HG03521 (cell line): Measurements from ENCODE around the gene SOX1.

Experiments used
- ATAC-seq: cut with Tn5 transposase; IDR thresholded peaks from one replicate; pipeline ENCODE4 v1.9.1; 2021; ENCODE audit warnings: mild to moderate bottlenecking, moderate library complexity; ENCODE audit not compliant: unreplicated experiment

The SOX1 gene

GRCh38 chr13:112058519-112058873, 8.5 kb upstream of the SOX1 start:
- no peak for ATAC-seq

- ATAC-seq = no peak
Measured at GRCh38 chr13:112058941-112059340, 8.0 kb upstream of the SOX1 start.

GRCh38 chr13:112059457-112060281, 7.3 kb upstream of the SOX1 start:
- ATAC-seq = no peak

GRCh38 chr13:112060282-112060830, 6.6 kb upstream of the SOX1 start:
- no peak for ATAC-seq

- ATAC-seq = no peak
Measured at GRCh38 chr13:112060899-112061366, 6.0 kb upstream of the SOX1 start.

- ATAC-seq = no peak
Measured at GRCh38 chr13:112061367-112062061, 5.4 kb upstream of the SOX1 start.

GRCh38 chr13:112062072-112062567, 4.8 kb upstream of the SOX1 start:
- no peak for ATAC-seq

- no peak for ATAC-seq
Measured at GRCh38 chr13:112062571-112063570, 4.1 kb upstream of the SOX1 start.

- no peak for ATAC-seq
Measured at GRCh38 chr13:112063807-112064206, 3.1 kb upstream of the SOX1 start.

GRCh38 chr13:112064222-112064621, 2.7 kb upstream of the SOX1 start:
- no peak for ATAC-seq

GRCh38 chr13:112065521-112065866, 1.5 kb upstream of the SOX1 start:
- no peak for ATAC-seq

- no peak for ATAC-seq
Measured at GRCh38 chr13:112065867-112066623, 904 bp upstream of the SOX1 start.

- ATAC-seq = no peak
Measured at GRCh38 chr13:112066624-112067004, 335 bp upstream of the SOX1 start.

GRCh38 chr13:112067871-112068539, 1.1 kb downstream of the SOX1 start:
- no peak for ATAC-seq

GRCh38 chr13:112068540-112069060, 1.7 kb downstream of the SOX1 start:
- ATAC-seq = no peak

- ATAC-seq = no peak
Measured at GRCh38 chr13:112069061-112069844, 2.3 kb downstream of the SOX1 start.

GRCh38 chr13:112069845-112070251, 2.9 kb downstream of the SOX1 start:
- ATAC-seq = no peak

- no peak for ATAC-seq
Measured at GRCh38 chr13:112071102-112071722, 4.3 kb downstream of the SOX1 start.
